ENCODE data around the gene CFAP410.
"Not testable (repeated sequence)": the region's sequence is repeated elsewhere in the genome, so short reads cannot be mapped to it uniquely, and the experiment has no call there.

Gene CFAP410

GRCh38 chr21:44316277-44316900, 22.8 kb downstream of the CFAP410 start:
- ATAC-seq (no peak), DNase-seq (no peak)

- no peak for ATAC-seq
- DNase-seq, result no peak
These were observed 23.4 kb downstream of the CFAP410 start for GRCh38 chr21:44315691-44316203.

- no peak for DNase-seq
- no peak for ATAC-seq
These were observed 24.6 kb downstream of the CFAP410 start for GRCh38 chr21:44314561-44314960.

GRCh38 chr21:44314128-44314527, 25.1 kb downstream of the CFAP410 start:
- ATAC-seq (no peak), DNase-seq (no peak)

- ATAC-seq, result no peak
These were observed 25.7 kb downstream of the CFAP410 start for GRCh38 chr21:44313451-44313850.

GRCh38 chr21:44312716-44313115, 26.5 kb downstream of the CFAP410 start:
- DNase-seq (no peak), ATAC-seq (no peak)

More at GRCh38 chr21:44313451-44313850, 25.7 kb downstream of the CFAP410 start:
- no peak for DNase-seq

GRCh38 chr21:44312089-44312488, 27.1 kb downstream of the CFAP410 start:
- DNase-seq, result no peak
- ATAC-seq, result no peak

- ATAC-seq, result no peak
- no peak for DNase-seq
These were observed 28.3 kb downstream of the CFAP410 start for GRCh38 chr21:44310628-44311507.

GRCh38 chr21:44306936-44307704, 32.1 kb downstream of the CFAP410 start:
- ATAC-seq, result no peak

GRCh38 chr21:44305691-44306090, 33.5 kb downstream of the CFAP410 start:
- no peak for DNase-seq
- ATAC-seq, result no peak

More at GRCh38 chr21:44306936-44307704, 32.1 kb downstream of the CFAP410 start:
- DNase-seq, result no peak

GRCh38 chr21:44304877-44305293, 34.3 kb downstream of the CFAP410 start:
- peak; percentile 33 for ATAC-seq

GRCh38 chr21:44304011-44304616, 35.1 kb downstream of the CFAP410 start:
- DNase-seq, result no peak
- no peak for ATAC-seq

More at GRCh38 chr21:44304877-44305293, 34.3 kb downstream of the CFAP410 start:
- DNase-seq, result peak; percentile 52

- no peak for DNase-seq
- no peak for ATAC-seq
These were observed 35.7 kb downstream of the CFAP410 start for GRCh38 chr21:44303490-44303981.

GRCh38 chr21:44302573-44303401, 36.4 kb downstream of the CFAP410 start:
- ATAC-seq, DNase-seq: not testable (repeated sequence)

GRCh38 chr21:44301961-44302406, 37.2 kb downstream of the CFAP410 start:
- ATAC-seq (no peak), DNase-seq (no peak)

GRCh38 chr21:44301141-44301540, 38.0 kb downstream of the CFAP410 start:
- DNase-seq (no peak), ATAC-seq (no peak)

GRCh38 chr21:44300262-44300959, 38.8 kb downstream of the CFAP410 start:
- ATAC-seq (peak; percentile 26), DNase-seq (peak; percentile 77)

- peak; percentile 81 for DNase-seq
- peak; percentile 73 for ATAC-seq
These were observed 39.5 kb downstream of the CFAP410 start, which contains the start of gene PFKL for GRCh38 chr21:44299458-44300261. Gene PFKL, plus strand, starts transcription at chr21:44300053. Its CDS starts 53 bp downstream, at chr21:44300106.

- DNase-seq, result no peak
- ATAC-seq, result no peak
These were observed 40.1 kb downstream of the CFAP410 start for GRCh38 chr21:44299085-44299457.

All from stimulated activated naive CD8-positive, alpha-beta T cell treated with anti-CD3 and anti-CD28 coated beads, Interleukin-15, Interleukin-2, amounts not matched to agents 100 U/mL and 50 U/mL, for 24 hours (primary cell).